GM12872 (cell line): Measurements from ENCODE around the gene CCDC88B.

Experiments
- TF ChIP-seq, protein P1 (sequence below): IDR thresholded peaks from 3 replicates; pipeline ENCODE4 v1.5.1; 2011; ENCODE audit warnings: low read depth, mild to moderate bottlenecking, low read length, moderate library complexity; ENCODE audit not compliant: insufficient read depth

CCDC88B gene

DNA sequence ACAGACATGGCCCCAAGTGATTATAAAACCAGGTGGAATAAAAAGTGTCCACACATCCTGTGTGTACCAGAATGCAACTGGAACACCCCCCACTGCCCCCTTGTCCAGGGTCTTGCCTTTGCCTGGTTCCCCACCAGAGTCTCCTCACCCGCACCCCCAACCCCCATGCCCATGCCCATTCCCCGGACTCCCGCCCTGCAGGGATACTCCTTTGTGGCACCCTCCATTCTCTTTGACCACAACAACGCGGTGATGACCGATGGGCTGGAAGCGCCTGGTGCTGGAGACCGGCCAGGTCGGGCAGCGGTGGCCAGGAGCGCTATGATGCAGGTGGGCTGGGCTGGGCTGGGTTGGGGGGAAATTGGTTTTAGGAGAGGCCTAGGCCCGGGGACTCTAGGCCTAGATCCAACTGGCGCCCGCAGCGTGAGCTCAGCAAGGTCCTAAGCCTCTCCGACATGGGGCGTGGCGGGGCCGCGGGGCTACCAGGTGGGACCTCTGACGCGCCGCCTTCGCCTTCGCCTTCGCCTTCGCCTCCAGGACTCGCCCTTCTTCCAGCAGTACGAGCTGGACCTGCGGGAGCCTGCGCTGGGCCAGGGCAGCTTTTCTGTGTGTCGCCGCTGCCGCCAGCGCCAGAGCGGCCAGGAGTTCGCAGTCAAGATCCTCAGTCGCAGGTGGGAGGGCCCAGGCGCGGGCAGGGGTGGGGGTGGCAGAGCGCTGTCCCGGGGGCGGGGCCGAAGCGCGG lies 28.1 kb downstream of the CCDC88B start:
- TF ChIP-seq, protein P1, sequence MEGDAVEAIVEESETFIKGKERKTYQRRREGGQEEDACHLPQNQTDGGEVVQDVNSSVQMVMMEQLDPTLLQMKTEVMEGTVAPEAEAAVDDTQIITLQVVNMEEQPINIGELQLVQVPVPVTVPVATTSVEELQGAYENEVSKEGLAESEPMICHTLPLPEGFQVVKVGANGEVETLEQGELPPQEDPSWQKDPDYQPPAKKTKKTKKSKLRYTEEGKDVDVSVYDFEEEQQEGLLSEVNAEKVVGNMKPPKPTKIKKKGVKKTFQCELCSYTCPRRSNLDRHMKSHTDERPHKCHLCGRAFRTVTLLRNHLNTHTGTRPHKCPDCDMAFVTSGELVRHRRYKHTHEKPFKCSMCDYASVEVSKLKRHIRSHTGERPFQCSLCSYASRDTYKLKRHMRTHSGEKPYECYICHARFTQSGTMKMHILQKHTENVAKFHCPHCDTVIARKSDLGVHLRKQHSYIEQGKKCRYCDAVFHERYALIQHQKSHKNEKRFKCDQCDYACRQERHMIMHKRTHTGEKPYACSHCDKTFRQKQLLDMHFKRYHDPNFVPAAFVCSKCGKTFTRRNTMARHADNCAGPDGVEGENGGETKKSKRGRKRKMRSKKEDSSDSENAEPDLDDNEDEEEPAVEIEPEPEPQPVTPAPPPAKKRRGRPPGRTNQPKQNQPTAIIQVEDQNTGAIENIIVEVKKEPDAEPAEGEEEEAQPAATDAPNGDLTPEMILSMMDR, result no peak

DNA sequence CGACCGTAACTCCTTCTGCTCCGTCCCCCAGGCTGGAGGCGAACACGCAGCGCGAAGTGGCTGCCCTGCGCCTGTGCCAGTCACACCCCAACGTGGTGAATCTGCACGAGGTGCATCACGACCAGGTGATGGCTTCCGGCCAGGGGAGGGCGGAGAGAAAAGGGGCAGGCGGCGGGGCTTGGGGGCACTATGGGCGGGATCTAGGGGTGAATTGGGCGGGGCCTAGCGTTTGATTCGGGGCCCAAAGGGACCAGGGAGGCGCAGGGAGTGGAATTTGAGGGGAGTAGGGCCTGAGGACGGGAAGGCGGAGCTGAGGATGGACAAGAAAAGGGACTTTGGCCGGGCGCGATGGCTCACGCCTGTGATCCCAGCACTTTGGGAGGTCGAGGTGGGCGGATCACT lies 28.7 kb downstream of the CCDC88B start:
- TF ChIP-seq, protein P1, result no peak

DNA sequence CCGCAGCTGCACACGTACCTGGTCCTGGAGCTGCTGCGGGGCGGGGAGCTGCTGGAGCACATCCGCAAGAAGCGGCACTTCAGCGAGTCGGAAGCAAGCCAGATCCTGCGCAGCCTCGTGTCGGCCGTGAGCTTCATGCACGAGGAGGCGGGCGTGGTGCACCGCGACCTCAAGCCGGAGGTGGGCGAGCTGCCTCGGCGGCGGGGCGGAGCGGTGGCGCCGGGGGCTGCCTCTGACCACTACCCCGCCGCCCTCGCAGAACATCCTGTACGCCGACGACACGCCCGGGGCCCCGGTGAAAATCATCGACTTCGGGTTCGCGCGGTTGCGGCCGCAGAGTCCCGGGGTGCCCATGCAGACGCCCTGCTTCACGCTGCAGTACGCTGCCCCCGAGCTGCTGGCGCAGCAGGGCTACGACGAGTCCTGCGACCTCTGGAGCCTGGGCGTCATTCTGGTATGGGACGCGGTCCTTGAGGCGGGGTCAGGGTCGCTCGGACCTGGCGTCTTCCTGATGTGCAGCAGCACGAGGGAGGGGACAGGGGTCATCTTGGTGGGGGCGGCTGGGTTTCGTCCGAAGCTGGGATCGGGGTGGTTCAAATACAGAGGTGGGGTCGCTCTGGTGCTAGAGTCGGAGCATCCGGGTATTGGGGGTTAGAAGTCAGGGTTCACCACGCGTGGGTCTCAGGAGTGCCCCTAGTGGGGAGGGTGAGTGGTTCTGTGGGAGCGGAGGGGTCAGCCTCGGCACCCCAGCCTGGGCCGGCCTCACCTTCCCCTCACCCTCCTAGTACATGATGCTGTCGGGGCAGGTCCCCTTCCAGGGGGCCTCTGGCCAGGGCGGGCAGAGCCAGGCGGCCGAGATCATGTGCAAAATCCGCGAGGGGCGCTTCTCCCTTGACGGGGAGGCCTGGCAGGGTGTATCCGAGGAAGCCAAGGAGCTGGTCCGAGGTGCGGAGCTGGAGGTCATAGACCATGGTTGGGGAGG lies 29.7 kb downstream of the CCDC88B start:
- TF ChIP-seq, protein P1, result no peak

DNA sequence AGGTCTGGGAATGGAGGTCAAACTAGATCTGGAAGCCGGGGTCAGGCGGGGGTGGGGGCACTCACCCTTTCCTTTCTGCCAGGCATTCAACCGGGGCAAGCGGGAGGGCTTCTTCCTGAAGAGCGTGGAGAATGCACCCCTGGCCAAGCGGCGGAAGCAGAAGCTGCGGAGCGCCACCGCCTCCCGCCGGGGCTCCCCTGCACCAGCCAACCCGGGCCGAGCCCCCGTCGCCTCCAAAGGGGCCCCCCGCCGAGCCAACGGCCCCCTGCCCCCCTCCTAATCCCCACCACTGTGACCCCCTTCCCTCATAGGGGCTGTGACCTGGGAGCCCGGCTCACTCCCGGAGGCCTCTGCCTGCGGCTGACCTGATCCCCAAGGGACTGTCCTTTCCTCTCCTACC lies 31.2 kb downstream of the CCDC88B start:
- TF ChIP-seq, protein P1, result no peak

DNA sequence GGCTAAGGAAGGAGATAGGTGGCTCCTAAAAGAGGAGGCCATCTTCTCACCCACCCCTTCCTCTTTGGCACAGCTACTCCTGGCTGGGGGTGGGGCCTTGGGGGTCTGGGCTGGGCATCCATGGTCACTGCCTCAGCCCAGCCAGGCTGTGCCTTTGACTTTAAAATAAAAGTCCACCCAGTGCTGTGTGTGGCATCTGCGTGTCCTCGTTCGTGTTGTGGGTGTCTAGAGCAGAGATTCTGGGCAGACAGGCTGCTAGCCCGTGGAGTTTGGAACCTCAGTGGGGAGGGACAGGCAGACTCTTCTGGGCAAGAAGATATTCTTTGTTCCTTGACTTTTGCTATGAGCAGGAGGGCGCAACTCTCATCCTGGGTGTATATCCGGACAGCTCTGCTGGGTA lies 32.0 kb downstream of the CCDC88B start:
- TF ChIP-seq, protein P1, result no peak

DNA sequence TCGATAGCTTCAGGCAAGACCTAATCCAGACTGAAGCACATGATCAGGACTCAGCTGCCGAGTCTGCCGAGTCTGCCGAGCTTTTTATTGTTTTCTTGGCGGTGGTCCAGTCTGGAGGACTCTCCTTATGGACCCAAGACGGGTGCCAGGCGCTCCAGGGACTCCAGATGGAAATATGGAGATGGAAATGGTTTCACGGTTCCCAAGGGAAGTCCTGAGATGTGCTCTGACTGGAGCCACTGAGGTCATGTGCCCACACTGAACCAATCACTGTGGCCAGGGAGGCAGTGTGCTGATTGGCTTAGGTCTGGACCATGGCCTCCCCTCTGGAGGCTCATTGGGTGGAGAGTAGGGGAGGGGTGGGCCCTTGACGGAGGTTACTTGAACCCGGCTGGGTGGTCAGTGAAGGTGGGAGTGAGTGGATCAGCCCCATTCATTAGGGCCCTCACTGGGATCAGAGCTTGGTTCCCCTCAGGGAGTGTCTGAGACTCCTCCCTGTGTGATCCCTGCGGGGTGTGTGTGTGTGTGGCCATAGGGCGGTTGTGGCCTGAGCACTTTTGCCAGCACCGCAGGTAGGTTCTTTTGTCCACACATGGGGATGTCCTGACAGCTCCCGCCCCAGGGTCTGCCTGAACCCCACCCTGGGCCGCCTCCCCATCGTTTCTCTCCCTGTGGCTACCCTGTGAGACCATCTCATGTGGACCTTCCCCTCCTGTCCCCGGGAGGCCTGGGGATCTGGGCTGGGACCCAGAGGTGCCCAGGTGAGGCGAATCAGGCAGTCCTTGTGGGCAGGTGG lies 33.0 kb downstream of the CCDC88B start:
- TF ChIP-seq, protein P1, result no peak

DNA sequence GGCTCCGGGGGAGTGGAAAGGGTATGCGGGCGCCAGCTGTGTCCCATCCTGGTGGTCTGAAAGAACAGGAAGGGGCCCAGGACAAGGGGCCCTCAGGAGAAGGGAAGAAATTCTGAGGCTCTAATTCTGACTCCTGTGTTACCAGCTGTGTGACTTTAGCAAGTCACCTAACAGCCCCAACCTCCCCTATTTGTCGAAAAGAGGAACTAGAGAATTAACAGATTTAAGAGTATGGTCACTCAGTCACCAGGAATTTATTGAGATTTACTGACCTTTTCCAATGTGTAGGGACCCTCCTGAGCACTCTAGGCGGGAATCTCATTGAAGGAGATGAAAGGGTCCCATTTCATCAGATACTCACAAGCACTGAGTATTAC lies 33.6 kb downstream of the CCDC88B start:
- TF ChIP-seq, protein P1, result no peak
